ENCODE results near the gene RGS8. TPM values are rescaled to one million over a fixed set of nuclear protein-coding genes. Genes with fewer than 3 reads are reported as not detected.

RGS8 gene
- total RNA-seq, 1 experiment from 2014 or later, result 0.66 TPM

DNA sequence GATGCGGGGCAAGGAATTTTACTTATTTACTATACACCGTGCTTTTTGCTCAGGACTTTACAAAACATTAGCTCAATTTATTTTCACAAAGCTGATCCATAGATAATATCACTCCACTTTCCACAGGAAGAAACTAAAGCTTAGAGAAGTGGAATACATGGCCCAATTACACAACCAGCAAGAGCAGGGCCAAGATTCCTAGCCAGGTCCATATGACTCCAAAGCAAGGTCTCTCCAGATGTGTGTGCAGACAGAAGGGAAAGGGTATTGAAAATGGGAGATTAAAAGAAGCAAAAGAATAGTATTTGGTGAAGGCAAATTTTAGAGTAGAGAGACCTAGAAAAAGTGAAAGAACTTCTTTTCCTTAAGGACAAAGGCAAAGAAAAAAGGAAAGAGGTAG lies 30.4 kb downstream of the RGS8 start (continued):
- TF ChIP-seq, protein P1, sequence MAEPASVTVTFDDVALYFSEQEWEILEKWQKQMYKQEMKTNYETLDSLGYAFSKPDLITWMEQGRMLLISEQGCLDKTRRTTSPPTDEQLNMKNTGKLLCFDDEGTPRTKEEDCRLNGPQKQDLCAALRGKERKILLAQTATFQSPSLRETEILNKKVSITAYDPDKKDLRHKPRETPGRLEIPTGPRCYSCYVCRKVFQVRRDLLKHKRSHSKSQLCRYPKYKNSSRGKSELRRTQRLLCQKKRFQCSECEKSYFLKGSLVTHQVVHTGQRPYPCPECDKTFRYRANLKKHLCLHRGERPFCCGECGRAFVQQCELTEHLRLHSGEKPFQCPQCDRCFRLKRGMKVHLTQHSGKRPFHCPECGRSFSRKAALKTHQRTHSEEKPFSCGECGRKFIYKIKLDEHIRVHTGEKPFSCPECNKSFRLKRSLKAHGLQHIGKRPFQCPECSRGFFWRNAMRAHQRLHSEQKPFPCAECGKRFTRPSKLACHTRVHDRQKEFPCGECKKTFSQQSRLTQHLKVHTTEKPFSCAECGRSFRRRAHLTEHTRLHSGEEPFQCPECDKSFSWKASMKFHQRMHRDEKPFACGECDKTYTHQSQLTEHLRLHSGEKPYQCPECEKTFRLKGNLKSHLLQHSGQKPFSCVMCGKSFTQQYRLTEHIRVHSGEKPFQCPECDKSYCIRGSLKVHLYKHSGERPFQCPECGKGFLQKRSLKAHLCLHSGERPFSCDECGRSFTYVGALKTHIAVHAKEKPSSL (CRISPR knock-in tag; conservative IDR thresholded peaks at IDR 0.05), result no peak
- TF ChIP-seq, protein P2, sequence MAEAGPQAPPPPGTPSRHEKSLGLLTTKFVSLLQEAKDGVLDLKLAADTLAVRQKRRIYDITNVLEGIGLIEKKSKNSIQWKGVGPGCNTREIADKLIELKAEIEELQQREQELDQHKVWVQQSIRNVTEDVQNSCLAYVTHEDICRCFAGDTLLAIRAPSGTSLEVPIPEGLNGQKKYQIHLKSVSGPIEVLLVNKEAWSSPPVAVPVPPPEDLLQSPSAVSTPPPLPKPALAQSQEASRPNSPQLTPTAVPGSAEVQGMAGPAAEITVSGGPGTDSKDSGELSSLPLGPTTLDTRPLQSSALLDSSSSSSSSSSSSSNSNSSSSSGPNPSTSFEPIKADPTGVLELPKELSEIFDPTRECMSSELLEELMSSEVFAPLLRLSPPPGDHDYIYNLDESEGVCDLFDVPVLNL (CRISPR knock-in tag; IDR thresholded peaks at IDR 0.05; ENCODE audit: borderline replicate concordance, low read depth), result no peak
- TF ChIP-seq TEAD1 (CRISPR knock-in tag; IDR thresholded peaks at IDR 0.05), result no peak
- TF ChIP-seq ZNF121 (CRISPR knock-in tag; IDR thresholded peaks at IDR 0.05), result no peak
- TF ChIP-seq, protein P3, sequence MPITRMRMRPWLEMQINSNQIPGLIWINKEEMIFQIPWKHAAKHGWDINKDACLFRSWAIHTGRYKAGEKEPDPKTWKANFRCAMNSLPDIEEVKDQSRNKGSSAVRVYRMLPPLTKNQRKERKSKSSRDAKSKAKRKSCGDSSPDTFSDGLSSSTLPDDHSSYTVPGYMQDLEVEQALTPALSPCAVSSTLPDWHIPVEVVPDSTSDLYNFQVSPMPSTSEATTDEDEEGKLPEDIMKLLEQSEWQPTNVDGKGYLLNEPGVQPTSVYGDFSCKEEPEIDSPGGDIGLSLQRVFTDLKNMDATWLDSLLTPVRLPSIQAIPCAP (CRISPR knock-in tag; IDR thresholded peaks at IDR 0.05), result no peak
- no peak for TF ChIP-seq TP53 (CRISPR knock-in tag; IDR thresholded peaks at IDR 0.05)
- TF ChIP-seq GABPB1 (CRISPR knock-in tag; IDR thresholded peaks at IDR 0.05), result no peak

DNA sequence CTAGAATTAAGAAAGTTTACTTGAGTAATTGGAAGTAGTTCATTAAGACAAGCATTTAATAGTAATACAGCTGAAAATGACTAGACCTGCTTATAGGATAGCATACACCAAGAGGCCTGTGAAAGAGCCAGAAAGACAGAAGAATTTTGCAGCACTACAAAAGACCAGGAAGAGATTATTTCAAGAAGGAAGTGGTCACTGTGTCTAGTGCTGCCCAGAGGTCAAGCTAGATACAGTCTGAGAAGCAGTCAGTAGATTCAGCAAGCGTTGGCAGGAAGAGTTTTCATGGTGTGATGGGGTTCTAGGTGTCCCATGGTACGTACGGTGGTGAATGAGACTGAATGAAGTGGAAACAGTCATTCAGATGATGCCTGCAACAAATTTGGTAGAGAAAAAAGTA lies 31.5 kb downstream of the RGS8 start:
- Mint-ChIP-seq H3K27me3 (ENCODE audit: low read depth) (no peaks in the 10 kb centered on the region; the same call in 1 of the 2 replicates), H3K27ac (no peak overlapping the region), H3K4me1 (peaks cover 12% of the 10 kb centered on the region), H3K9me3 (peaks cover 2% of the 10 kb centered on the region; the same call in 1 of the 2 replicates), H3K36me3 (no peaks in the 10 kb centered on the region), H3K4me3 (no peak overlapping the region)
- TF ChIP-seq, protein P4, sequence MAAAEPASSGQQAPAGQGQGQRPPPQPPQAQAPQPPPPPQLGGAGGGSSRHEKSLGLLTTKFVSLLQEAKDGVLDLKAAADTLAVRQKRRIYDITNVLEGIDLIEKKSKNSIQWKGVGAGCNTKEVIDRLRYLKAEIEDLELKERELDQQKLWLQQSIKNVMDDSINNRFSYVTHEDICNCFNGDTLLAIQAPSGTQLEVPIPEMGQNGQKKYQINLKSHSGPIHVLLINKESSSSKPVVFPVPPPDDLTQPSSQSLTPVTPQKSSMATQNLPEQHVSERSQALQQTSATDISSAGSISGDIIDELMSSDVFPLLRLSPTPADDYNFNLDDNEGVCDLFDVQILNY (CRISPR knock-in tag; IDR thresholded peaks at IDR 0.05), result no peak
- TF ChIP-seq GRHL2 (CRISPR knock-in tag; IDR thresholded peaks at IDR 0.05; ENCODE audit: insufficient replicate concordance, severe bottlenecking) (no peak), NFATC4 (CRISPR knock-in tag; IDR thresholded peaks at IDR 0.05) (no peak), CREM (CRISPR knock-in tag; IDR thresholded peaks at IDR 0.05) (no peak), ZNF138 (CRISPR knock-in tag; conservative IDR thresholded peaks at IDR 0.05) (no peak), TP53 (CRISPR knock-in tag; IDR thresholded peaks at IDR 0.05) (no peak), ZNF263 (CRISPR knock-in tag; IDR thresholded peaks at IDR 0.05; ENCODE audit: low read depth) (no peak)
- TF ChIP-seq, protein P5, sequence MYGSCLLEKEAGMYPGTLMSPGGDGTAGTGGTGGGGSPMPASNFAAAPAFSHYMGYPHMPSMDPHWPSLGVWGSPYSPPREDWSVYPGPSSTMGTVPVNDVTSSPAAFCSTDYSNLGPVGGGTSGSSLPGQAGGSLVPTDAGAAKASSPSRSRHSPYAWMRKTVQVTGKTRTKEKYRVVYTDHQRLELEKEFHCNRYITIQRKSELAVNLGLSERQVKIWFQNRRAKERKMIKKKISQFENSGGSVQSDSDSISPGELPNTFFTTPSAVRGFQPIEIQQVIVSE (CRISPR knock-in tag; IDR thresholded peaks at IDR 0.05; ENCODE audit: borderline replicate concordance), result no peak
- TF ChIP-seq, protein P6, sequence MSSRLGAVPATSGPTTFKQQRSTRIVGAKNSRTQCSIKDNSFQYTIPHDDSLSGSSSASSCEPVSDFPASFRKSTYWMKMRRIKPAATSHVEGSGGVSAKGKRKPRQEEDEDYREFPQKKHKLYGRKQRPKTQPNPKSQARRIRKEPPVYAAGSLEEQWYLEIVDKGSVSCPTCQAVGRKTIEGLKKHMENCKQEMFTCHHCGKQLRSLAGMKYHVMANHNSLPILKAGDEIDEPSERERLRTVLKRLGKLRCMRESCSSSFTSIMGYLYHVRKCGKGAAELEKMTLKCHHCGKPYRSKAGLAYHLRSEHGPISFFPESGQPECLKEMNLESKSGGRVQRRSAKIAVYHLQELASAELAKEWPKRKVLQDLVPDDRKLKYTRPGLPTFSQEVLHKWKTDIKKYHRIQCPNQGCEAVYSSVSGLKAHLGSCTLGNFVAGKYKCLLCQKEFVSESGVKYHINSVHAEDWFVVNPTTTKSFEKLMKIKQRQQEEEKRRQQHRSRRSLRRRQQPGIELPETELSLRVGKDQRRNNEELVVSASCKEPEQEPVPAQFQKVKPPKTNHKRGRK (CRISPR knock-in tag; IDR thresholded peaks at IDR 0.05; ENCODE audit: borderline replicate concordance), result no peak
- TF ChIP-seq, protein P7, sequence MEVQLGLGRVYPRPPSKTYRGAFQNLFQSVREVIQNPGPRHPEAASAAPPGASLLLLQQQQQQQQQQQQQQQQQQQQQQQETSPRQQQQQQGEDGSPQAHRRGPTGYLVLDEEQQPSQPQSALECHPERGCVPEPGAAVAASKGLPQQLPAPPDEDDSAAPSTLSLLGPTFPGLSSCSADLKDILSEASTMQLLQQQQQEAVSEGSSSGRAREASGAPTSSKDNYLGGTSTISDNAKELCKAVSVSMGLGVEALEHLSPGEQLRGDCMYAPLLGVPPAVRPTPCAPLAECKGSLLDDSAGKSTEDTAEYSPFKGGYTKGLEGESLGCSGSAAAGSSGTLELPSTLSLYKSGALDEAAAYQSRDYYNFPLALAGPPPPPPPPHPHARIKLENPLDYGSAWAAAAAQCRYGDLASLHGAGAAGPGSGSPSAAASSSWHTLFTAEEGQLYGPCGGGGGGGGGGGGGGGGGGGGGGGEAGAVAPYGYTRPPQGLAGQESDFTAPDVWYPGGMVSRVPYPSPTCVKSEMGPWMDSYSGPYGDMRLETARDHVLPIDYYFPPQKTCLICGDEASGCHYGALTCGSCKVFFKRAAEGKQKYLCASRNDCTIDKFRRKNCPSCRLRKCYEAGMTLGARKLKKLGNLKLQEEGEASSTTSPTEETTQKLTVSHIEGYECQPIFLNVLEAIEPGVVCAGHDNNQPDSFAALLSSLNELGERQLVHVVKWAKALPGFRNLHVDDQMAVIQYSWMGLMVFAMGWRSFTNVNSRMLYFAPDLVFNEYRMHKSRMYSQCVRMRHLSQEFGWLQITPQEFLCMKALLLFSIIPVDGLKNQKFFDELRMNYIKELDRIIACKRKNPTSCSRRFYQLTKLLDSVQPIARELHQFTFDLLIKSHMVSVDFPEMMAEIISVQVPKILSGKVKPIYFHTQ (CRISPR knock-in tag; IDR thresholded peaks at IDR 0.05), result no peak
- ATAC-seq (no peak), DNase-seq (ENCODE audit: low spot score) (no peak)
- ChIA-PET CTCF (interaction anchor here (0.8 to 1.1 kb wide), 2 partner anchors 54 to 134 kb away, joined by 3 to 4 read pairs; no protein-coding TSS in a partner anchor), POLR2A (no interaction called here)

All from WTC11 (cell line).